NCI-H2081 (cell line): Measurements from ENCODE around the gene HIVEP1.

Experiments
- DNase-seq, 2 experiments: peaks; one replicate each; lab custom pipeline; 2025; lab: John Stamatoyannopoulos, UW

Gene HIVEP1

DNA sequence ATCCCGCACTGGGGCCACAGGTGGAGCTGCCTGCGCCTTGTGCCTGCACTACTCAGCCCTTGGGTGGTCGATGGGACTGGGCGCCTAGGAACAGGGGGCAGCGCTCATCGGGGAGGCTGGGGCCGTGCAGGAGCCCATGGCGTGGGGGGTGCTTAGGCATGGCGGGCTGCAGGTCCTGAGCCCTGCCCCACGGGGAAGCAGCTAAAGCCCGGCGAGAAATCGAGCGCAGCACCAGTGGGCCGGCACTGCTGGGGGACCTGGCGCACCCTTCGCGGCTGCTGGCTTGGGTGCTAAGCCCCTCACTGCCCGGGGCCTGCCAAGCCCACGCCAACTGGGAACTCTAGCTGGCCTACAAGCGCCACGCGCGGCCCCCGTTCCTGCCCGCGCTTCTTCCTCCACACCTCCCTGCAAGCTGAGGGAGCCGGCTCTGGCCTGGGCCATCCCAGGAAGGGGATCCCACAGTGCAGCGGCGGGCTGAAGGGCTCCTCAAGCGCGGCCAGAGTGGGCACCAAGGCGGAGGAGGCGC lies 5.8 kb downstream of the HIVEP1 start:
- DNase-seq, result no peak

GRCh38 chr6:12020187-12020791 lies 8.2 kb downstream of the HIVEP1 start:
- DNase-seq, result no peak

DNA sequence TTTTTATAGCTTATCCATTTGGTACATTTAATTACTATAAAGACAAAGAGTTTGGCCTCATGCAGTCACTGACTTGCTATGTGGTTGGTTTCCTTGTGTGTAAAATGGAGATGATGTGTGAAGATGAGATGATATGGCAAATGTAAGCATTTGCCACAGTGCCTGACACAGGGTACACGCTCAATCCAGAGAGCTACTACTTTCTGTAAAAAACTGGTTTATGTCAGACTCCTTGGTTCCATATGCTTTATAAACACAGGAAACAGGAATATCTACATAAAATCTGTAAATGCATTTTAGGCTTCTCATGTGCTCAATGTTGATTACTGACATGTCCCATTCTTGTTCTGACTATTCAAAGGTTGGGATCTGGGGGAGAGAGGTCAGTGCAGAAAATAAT lies 10.4 kb downstream of the HIVEP1 start:
- no peak for DNase-seq

DNA sequence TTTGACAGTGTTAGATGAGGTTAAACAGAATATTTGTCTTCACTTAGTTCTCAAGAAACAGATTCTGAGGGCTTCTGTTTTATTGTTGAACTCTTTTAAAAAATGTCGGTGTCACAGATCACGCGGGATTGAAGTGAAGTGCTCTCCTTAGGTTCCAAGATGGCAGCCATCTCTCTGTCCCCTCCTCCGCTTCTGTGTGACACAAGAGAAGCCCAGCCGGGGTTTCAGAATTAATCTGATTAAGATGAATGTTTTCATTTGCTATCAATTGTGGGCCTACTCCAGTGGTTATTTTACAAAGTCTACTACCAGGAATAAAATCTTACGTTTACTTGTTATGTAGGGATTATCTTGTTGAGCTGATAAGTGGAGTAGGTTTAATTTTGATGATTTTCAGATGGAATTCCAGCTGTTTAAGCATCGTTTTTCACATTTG lies 10.9 kb downstream of the HIVEP1 start:
- no peak for DNase-seq

DNA sequence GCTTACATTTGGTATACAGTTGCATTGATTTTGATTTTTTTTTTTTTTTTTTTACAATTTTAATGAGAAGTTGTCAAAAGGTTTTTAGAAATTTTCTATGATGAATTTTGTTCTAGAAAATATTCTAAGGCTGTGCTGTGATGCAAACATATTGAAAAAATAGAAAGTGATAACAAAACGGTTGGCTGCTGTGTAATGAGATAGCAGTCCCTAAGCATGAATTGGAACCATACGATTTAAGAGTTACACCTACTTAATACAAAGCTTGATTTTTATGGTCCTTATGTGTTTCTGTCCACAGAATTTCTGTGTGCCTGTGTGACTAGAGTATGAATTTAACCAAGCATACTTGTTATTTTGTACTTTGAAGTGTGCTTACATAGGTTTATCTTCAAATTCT lies 12.1 kb downstream of the HIVEP1 start:
- no peak for DNase-seq

GRCh38 chr6:12024699-12025434 lies 12.8 kb downstream of the HIVEP1 start:
- DNase-seq, result no peak

GRCh38 chr6:12026120-12026519 lies 14.0 kb downstream of the HIVEP1 start:
- no peak for DNase-seq

GRCh38 chr6:12026833-12027232 lies 14.7 kb downstream of the HIVEP1 start:
- DNase-seq, result no peak

DNA sequence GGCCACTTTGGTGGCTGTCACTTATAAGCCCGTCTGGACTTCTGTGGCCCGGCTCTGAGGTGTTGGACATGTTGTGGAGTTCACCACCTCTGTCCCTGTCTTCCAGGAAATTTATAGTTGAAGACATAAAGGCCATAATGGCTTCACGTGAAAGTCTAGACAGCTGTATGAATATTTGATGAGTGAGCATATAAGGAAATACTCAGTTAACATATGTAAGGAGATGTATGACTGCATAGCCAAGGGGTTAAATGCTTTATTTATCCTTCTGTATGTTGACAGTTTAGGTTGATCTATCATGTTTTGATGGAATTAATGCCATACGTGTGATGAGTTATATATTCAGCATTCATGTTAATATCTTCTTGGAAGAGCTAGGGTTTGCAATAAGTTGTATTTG lies 16.1 kb downstream of the HIVEP1 start:
- no peak for DNase-seq

DNA sequence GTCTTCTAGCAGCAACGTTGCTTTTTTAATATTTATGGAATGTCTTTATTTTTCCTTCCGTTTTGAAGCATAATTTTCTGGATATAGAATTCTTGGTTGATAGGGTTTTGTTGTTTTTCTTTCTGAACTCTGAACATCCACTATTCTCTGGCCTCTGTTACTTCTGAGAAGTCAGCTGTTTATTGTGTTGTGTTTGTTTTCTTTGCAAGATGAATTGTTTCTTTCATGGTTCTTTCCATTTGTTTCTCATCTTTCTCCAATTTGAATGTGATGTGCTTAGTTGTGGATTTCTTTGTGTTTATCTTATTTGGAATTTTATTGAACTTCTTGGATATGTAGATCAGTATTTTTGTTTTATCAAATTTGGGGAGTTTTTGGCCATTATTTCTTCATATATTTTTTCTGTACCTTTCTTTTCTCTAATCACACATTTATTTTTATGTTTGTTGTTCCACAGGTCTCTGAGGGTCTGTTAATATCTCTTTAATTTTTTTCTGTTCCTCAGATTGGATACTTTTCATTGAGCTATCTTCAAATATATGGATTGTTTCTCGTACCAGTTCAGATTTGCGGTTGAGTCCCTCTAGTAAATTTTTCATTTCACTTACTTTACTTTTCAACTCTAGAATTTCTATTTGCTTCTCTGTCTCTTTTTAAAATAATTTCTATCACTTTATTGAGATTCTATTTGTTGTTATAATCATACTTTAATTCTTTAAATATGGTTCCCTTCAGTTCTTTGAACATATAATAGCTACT lies 18.0 kb downstream of the HIVEP1 start:
- DNase-seq, result no peak

DNA sequence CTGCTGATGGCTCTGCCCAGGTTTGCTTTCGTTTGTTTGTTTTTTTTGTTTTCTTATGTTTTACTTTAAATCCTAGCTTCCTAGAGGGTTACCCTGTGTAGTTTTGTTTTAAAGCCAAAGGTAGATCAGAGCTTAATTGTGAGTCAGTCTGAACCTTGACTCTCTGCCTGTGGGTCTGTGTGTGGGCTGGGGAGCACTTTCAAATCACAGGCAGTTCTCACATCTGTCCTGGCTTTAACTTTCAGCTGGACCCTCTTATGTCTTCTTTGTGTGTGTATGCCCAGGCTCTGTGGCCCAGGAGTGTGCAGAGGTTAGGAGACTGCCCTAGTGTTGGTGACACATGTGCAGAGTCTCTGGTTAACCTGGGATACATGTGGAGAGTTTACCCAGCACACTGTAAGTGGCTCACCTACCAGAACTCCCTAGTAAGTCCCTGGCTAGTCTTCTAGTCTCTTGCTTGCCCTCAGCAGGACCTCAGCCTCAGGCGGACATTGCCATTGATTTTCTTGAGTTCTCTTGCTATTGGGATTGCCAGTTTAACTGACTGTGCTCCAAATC lies 19.0 kb downstream of the HIVEP1 start:
- DNase-seq, result no peak

DNA sequence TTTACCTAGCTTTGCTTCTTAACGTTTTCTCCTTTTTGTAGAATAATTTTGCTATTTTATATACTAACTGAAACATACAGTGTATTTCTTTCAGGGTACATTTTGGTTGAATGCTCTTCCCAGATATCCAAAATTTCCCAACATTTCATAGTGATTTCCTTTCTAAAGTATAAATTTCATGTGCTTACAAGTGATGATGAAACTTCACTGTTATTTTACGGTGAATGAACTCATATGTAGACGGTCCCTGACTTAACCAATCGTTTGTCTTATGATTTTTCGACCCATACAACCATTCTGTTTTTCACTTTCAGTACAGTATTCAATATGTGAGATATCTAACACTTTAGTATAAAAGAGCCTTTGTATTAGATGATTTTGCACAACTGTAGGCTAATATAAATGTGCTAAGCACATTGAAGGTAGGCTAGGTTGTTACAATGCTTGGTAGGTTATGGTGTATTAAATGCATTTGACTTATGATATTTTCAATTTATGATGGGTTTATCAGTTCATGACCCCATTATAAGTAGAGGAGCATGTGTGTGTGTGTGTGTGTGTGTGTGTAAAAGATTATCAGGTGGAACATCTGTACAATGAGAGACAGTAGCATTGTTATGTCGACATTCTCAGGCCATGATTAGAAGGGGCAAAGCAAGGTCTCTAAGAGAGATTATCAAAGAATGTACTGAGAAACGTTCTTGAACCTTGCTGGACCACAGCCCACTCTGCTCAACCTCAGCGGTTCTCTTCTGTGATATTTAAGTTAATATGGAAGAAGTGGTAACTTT lies 20.9 kb downstream of the HIVEP1 start:
- DNase-seq, result no peak

- DNase-seq, result no peak
Observed at GRCh38 chr6:12033770-12034169, 21.7 kb downstream of the HIVEP1 start.

- no peak for DNase-seq
Observed at GRCh38 chr6:12034349-12034748, 22.2 kb downstream of the HIVEP1 start.

DNA sequence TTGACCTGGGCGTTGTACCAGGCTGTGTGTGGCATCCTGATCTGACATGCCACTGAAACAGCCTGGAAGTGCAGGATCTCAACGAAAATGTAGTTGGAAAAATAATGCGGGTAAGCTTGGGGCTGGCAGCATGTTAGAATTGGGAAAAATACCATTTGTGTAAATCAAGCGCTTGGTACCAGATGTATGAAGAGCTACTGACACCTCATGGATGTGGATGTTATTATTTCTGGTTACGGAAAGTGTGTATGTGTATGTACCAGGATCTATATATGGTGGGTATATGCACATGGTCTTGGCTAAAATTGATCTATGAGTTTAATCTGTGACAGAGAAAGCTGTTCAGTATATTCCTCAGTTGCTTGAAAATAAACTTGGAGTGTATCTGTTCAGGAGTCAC lies 22.7 kb downstream of the HIVEP1 start:
- DNase-seq, result no peak

DNA sequence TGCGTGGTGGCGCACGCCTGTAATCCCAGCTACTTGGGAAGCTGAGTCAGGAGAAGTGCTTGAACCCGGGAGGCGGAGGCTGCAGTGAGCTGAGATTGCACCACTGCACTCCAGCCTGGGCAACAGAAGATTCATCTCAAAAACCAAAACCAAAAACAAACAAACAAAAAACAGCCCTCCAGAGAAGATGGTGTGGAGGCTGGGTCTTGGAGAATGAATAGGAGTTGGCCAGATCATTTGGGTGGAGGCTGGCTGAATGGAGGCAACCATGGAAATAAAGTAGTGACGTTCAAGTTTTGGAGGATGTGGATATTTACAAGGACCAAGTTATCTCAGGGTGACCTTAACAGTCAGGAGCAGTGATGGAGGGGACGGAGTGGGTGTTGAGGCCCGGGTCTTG lies 24.7 kb downstream of the HIVEP1 start:
- no peak for DNase-seq

- no peak for DNase-seq
Observed at GRCh38 chr6:12037798-12038197, 25.7 kb downstream of the HIVEP1 start.

DNA sequence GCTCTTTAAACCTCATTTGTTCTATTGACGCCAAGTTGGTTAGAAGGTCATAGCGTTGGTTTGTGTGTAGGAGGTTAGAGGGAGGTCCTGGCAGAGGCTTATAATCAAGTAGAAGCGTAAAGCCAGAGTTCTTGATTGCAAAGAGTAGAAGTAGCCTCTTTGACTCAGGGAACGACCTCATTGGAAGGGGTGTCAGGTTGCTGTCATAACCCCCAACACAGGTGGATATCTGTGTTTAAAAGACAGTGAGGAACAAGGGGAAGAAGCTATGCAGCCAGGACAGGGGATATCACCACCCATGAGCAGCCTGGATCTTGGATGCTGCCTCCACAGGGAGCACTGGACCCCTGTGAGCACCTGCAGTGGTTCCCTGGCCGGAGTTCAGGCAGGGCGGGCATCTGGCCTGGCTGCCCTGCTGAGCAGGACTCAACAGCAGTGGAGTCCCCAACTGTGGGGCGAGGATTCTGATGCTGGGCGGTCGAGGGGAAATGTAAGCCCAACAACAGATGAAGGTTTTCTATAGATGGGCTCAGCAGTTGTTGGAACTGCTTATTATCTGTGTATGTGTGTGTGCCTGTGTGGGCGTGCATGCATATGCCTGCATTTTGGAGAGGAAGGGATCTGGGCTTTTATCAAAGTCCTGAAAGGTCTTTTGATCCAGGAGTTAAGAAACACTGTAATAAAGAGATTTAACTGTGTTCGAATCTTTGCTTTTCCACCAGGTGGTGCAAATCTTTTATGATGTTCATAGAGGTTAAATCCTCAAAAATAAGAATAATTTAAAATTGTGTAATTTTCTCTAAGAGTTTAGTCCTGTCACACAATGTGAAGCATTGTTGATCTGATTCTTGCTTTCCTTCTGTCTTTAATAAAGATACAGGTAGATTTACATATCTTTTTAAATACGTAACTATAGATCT lies 27.7 kb downstream of the HIVEP1 start:
- DNase-seq, result no peak

DNA sequence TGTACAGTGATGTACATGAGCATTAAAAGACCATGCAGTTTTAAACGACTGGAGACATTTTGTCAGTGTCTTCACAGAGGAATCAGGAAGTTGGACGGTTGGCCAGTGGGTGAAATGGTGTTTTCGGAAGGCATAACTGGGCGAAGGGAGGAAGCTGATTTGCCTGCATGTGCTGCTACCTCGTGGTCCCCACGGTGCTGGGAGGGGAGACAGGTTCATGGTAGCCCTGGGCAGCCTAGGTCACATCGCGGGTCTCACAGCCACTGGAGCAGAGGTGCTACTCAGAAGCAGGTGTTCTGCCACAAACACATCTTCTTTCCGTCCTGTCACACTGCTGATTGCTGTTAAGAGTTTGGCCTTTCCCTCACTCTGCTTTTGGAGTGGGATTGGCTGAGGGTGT lies 35.2 kb downstream of the HIVEP1 start:
- DNase-seq, result no peak

DNA sequence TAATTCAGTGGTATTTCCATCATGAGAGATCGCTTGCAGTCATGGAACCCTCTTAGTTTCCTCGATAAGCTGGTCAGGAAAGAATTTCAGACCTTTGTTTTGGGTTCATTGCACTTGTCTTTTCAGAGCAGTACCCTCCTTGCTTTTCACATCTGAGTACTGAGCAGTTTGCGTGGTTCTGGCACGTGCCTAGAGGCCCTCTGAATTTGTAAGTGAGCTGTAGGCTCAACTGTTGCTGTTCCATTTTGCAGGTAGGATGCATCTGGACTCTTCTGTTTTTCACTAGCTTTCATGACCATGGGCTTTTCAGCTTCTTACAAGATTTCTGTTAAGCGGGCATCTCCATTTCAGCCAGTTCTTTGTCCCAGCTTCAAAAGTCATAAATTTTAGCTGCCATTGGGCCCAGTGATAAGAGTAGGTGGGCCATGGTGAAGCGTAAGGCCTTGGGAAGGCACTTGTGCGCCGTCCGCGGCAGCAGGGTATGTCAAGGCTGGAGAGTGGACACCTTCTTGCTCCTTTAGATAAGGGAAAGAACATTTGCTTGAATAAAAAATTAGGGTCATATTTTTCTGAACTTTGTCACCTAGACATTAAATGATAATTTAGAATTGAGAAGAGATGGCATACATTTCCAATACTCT lies 35.8 kb downstream of the HIVEP1 start:
- DNase-seq, result no peak
